Stimulated activated CD4-positive, alpha-beta T cell treated with anti-CD3 and anti-CD28 coated beads, Interleukin-2, amount 100 ng/mL, for 24 hours (primary cell): Measurements from ENCODE around the gene SLC2A8.

Experiments used
- DNase-seq, 2 donors: peaks; one replicate each; pipeline ENCODE4 v3.0.0-alpha.2; 2020

SLC2A8 gene

DNA sequence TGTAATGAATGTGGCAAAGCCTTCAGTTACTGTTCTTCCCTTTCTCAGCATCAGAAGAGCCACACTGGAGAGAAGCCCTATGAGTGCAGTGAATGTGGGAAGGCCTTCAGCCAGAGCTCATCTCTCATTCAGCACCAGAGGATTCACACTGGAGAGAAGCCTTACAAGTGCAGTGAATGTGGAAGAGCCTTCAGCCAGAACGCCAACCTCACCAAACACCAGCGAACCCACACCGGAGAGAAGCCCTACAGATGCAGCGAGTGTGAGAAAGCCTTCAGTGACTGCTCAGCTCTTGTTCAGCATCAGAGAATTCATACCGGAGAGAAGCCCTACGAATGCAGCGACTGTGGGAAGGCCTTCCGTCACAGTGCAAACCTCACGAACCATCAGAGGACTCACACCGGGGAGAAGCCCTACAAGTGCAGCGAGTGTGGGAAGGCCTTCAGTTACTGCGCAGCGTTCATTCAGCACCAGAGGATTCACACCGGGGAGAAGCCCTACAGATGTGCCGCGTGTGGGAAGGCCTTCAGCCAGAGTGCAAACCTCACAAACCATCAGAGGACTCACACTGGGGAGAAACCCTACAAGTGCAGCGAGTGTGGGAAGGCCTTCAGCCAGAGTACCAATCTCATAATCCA lies 47.4 kb downstream of the SLC2A8 start:
- peak; percentile 37 to 46 for DNase-seq

DNA sequence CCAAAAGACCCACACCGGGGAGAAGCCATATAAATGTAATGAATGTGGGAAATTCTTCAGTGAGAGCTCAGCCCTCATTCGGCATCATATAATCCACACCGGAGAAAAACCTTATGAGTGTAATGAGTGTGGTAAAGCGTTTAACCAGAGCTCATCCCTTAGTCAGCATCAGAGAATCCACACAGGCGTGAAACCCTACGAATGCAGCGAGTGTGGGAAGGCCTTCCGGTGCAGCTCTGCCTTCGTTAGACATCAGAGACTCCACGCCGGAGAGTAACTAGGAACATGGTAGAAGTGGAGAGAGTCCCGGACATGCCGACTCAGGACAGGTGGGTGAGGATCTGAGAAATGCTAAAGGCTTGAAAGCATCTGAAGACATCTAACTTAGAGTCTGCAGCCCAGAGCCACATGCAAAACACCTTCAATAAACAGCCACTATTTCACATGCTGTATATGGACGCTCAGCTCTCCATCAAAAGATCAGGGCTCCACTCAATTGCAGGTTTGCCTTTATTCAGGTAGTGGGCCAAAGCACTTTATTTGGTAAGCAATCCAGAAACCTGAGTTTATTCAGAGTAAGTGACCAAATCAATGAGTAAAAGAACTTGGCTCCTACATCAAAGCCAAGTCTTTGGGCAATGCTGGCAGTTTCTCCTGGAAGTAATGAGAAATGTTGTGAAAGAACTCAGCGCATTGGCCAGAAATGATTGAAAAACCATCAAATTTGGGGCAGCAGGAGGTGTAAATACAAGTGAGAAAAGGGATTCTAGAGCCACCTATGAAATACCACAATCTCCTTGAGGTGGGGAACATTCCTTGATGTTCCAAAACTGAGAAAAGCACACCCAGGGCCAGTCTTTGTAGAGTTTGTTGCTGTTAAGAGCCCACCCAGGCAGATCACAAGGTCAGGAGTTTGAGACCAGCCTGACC lies 48.2 kb downstream of the SLC2A8 start:
- peak in 1 of 2 donors; percentile 48 for DNase-seq

GRCh38 chr9:127445851-127446712 lies 49.1 kb downstream of the SLC2A8 start:
- DNase-seq: peak in 1 of 2 donors; percentile 35

DNA sequence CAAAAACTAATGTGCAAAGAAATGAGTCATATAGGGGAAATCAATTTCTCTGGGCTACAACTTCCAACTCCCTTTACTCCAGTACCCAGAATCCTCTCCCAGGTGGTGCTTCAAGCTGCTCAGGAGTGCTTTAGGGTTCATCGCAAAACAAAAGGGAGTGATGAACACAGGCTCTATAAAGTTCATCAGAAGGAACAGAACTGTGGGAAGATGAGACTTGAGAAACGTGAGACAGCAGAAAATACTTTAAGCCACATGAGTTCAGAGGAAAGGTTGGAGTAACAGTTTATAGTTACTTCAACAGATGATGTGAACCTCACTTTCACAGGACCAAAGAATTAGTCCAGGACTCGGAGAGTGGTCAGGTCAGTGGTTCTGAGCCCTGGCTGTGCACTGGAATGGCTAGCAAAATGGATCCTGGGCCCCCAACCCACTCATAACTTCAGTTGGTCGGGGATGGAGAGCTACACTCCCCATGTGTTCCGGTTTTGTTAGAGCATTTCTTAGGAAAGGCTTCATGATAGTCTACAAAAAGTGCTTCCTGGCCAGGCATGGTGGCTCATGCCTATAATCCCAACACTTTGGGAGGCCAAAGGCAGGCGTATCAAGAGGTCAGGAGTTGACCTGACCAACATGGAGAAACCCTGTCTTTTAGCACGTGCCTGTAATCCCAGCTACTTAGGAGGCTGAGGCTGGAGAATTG lies 49.9 kb downstream of the SLC2A8 start:
- no peak for DNase-seq

GRCh38 chr9:127447416-127448111 lies 50.6 kb downstream of the SLC2A8 start:
- DNase-seq: no peak

DNA sequence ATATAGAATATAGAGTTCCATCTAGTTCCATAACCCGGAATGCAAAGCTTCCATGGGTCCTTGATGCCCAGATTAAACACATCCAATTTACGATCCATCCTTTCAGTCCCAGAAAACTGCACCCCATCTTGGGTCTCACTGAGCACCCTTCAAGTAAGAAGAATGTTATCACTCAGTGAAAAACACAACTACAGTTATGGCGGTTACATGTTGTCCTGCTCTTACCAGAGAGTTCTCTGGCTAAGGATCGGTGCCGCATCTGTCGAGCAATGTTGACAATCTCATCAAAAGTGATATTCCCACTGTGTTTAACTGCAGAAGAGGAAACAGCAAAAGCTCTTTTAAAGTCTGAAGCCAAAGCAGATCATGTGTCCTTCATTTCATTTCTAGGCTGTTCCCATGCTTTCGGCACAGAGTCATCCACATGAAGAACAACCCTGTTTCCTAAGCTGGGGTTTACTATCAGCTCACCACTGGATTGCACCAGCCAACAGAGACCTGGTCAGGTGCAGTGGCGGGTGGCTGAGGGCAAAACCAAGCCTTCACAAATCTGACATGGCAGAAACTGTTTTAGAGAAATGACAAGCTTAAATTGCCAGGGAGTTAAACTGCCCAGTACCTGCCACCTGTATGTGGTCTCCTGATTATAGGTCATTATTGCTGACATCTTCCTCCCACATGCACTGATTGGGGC lies 51.3 kb downstream of the SLC2A8 start:
- no peak for DNase-seq

GRCh38 chr9:127449332-127449966 lies 52.5 kb downstream of the SLC2A8 start:
- DNase-seq: no peak

DNA sequence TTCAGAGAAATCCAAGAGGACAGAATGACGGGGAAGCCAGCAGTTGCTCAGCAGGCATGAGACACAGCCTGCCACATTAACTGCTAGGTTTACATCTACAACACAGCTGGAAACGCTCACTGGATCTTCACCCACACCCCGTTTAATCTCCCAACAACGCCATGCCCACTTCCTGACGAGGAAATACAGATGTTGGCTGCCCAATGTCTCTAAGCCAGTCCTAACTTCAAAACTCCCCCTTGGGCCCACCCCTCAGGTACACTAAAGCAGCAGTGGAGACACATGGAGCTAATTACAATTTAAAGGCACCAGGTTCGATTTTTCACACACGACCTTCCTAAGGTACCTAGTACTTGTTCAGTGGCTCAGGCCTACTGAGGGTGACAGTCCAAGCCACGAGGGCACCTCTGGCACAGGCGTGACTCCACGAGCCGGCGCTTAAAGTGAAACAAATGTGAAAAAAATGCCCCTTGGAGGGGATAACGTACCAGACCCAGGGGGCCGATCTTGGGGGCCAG lies 53.3 kb downstream of the SLC2A8 start:
- DNase-seq: peak; percentile 31 to 40

DNA sequence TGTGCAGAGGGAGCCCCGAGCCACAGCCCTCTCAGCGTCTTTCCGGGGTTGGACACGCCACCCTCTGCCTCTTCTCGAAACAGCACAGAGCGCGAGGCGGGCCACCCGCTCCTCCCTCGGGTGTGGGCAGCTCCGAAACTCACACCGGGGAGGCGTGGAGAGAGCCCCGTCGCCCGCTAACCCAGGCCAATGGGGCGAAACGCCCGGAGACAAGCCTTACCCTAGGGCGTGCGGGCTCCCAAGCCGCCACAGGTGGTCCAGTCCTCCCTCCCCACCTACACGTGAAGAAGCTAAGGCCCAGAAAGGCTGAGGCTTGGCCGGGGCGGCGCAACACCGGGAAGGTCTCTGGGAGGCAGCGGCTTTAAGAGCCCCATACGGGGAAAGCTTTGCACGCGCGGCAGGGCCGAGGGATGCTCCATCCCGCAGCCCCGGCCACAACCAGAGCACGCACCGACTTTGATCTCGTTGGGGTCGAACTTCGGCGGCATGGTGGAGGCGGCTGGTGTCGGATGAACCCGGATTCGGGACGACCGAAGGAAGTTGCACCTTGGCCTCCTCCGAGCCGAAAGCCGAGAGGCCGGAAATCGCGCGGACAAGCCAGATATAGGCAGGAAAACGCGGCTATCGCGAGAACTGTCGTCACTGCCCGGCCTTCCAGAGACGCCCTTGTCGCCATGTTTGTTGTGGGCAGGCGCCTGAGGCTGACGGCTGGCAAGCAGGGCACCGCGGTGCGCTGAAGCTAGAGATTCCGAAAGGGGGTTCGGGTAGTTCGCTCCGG lies 54.0 kb downstream of the SLC2A8 start, which contains the start of the genes LRSAM1 and RPL12:
Gene LRSAM1 (plus strand): TSS at position 681 of the 778 bp plus-strand sequence. CDS start 3,018 bp downstream, outside the sequence.
Gene RPL12 (minus strand): TSS at position 577 of the 778 bp plus-strand sequence. CDS start 89 bp downstream, at position 488.
- DNase-seq: peak; percentile 98 to 99

- no peak for DNase-seq
Observed at GRCh38 chr9:127451608-127451857, 54.6 kb downstream of the SLC2A8 start.

DNA sequence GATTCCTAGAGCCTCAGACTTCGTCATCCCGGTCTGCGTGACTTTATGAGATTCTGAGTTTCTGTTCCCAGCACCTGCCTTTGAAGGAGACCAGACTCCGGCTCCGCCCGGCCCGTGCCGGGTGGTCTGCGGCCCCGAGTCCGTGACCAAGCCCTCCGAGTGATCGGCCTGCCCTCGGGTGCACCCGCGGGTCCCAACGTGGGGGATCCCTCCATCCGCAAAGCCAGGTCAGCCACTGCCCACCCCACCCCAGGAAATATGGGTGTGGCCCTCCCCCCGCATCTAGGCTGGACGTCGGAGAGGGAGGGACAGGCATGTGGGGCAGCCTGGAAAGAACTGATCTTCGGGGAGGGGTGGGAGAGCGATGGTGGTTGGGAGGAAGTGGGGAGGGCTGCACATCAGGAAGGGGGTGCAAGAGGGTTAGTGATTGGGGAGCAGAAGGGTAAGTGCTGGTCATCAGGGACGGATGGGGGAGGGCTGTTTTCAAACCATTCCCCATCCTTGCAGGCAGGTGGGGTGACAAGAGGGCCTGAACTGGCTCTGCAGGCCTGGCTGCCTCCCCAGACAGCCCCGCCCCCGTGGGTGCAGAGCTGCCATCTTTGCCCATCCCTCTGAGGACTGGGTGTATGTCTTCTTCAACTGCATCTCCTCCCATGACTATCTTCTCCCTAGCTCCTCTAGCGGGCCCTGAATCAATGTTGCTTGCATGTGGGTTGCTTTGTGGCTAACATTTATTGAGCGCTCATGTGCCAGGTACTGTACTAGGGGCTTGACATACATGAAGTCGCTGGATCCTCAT lies 55.1 kb downstream of the SLC2A8 start:
- DNase-seq: peak; percentile 59 to 61

DNA sequence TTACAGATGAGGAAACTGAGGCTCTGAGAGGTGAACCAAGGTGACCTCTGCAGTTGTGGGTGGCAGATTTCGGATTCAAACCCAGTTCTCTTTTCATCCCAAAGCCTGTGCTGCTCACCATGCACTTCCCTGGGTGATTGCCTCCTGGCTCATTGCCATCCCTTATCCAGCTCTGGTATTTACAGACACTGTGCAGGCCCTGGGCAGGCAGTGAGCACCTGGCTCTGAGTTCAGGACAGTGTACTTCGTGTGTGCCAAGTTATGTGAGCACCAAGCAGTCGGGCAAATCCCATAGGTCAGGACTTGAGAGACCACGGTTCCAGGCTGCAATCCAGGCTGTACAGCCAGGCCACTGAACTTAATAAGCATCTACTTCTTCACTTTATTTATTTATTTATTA lies 55.7 kb downstream of the SLC2A8 start:
- DNase-seq: no peak

GRCh38 chr9:127455324-127455992 lies 58.5 kb downstream of the SLC2A8 start:
- peak in 1 of 2 donors; percentile 36 for DNase-seq

DNA sequence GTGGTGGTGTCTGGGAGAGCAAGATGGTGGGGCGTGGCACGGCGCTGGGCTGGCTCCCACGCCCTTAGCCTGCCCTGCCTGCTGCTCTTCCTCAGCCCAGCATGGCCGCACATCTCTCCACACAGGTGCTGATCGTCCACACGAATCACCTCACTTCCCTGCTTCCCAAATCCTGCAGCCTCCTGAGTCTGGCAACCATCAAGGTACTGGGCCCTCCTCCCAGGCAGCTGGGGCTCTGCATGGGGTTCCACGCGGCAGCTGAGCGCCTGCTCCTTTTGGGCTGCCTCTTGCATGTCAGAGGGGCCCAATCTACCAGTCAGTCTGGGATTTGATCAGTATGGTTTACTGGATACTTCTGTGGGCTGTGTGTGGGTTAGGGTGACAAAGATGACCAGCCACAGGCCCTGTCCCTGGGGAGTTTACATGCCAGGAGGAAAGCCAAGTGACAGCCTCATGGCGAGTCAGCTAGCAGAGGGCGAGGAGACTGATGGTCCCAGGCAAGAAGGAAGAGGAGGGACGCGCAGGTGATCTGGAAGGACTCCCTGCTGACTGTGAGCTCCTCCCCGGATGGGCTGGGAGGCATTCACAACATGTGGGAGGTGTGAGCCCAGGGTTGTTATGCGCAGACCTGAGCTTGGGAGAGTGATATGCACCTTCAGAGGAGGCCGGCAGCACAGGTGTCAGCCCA lies 60.4 kb downstream of the SLC2A8 start:
- no peak for DNase-seq
